M059J (cell line): ENCODE results near the gene TRAPPC3L. TPM values are rescaled to one million over a fixed set of nuclear protein-coding genes. Genes with fewer than 3 reads are reported as not detected.

ENCODE experiments used
- DNase-seq: peaks from one replicate; pipeline ENCODE4 v3.0.0-alpha.2; 2012; ENCODE audit warnings: low read depth
- total RNA-seq: library from RNA; depleted of rRNA; stranded (reverse); fragments of >200 nt; shearing (Covaris generic); gene quantifications from 2 replicates; pipeline ENCODE4 v1.2.3, GENCODE V29; 2014; rRNA removed

The TRAPPC3L gene
- 0.27 TPM in 1 of 2 replicates, not detected in the other for total RNA-seq

DNA sequence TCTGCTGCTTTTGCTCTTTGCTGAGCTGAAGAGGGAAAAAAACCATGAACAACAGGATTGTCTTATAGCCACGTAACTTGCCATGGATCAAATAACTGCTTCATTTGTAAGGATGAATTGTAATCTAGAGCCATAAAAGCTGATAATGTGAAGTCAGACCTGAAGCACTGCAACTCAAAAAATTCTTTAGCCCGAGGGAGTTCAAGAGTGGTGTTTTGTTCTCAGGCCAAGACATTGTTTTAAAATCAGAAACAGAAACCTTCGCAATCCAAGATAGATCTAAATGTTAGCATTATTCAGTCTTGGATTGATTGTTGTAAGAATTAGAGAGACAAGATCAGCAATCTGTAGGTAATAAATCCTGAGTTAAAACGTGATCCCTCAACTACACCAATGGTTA, at the start of gene TRAPPC3L:
TRAPPC3L (minus strand) TSS at position 34 of the 400 bp plus-strand sequence. CDS start 170 bp downstream, outside the sequence.
- no peak for DNase-seq

GRCh38 chr6:116595247-116595646, 49.8 kb upstream of the TRAPPC3L start:
- no peak for DNase-seq

- DNase-seq: no peak
Measured at GRCh38 chr6:116586738-116587137, 41.3 kb upstream of the TRAPPC3L start.

GRCh38 chr6:116586276-116586675, 40.8 kb upstream of the TRAPPC3L start:
- no peak for DNase-seq

DNA sequence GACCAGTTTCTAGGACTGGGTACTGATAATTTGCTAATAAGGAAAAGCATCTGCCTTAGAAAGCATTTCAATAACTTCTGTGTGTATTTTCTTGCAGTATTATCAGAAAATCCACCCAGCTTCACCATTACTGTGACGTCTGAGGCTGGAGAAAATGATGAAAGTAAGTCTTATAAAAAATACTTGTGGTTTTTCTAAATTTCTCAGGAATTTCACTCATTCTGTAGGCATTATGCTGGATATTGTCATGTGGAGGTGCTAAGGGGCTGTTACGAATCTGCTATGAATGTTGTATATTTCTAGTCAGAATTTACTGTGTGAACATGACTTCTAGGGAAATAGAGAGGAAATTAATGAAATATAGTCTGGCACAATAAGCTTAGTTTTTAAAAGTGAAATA, 34.7 kb upstream of the TRAPPC3L start:
- DNase-seq: no peak

- DNase-seq: no peak
Measured at GRCh38 chr6:116579143-116579542, 33.7 kb upstream of the TRAPPC3L start.

- no peak for DNase-seq
Measured at GRCh38 chr6:116578335-116578734, 32.9 kb upstream of the TRAPPC3L start.

- DNase-seq: no peak
Measured at GRCh38 chr6:116577486-116577885, 32.0 kb upstream of the TRAPPC3L start.

- DNase-seq: no peak
Measured at GRCh38 chr6:116575227-116575626, 29.7 kb upstream of the TRAPPC3L start.

DNA sequence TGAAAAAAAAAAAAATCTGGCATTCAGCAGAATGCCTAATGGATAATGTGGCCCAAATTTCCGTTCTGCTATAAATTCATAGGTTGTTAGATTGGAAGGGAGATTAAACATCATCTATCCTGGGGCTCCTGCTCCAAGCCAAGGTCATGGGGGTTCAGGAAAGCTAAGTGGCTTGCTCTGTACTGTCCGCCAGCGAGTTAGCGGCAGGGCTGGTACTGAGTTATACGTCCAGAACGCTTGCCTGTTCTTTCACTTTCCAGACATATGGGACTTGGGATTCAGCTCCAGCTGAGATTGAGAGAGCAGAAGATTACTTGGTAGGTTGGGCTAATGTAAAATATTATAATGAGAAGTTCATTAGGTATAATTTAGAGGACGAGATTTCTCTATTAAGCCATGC, 26.7 kb upstream of the TRAPPC3L start:
- DNase-seq: peak; percentile 43

DNA sequence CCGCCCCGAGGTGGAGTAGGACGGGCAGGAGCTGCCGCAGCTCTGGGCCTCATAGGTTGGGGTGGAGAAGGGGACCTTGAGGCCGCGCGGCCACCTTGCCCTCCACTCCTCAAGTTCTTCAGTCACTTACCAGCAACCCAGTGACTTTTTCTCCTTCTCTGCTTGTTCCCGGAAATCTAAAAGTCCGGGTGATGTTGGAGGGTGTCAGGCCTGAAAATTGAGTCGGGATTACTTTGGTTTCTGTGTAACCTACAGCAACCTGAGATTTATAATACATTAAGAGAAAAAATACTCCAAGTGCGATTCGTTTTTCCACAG, 26.2 kb upstream of the TRAPPC3L start:
- DNase-seq: no peak

DNA sequence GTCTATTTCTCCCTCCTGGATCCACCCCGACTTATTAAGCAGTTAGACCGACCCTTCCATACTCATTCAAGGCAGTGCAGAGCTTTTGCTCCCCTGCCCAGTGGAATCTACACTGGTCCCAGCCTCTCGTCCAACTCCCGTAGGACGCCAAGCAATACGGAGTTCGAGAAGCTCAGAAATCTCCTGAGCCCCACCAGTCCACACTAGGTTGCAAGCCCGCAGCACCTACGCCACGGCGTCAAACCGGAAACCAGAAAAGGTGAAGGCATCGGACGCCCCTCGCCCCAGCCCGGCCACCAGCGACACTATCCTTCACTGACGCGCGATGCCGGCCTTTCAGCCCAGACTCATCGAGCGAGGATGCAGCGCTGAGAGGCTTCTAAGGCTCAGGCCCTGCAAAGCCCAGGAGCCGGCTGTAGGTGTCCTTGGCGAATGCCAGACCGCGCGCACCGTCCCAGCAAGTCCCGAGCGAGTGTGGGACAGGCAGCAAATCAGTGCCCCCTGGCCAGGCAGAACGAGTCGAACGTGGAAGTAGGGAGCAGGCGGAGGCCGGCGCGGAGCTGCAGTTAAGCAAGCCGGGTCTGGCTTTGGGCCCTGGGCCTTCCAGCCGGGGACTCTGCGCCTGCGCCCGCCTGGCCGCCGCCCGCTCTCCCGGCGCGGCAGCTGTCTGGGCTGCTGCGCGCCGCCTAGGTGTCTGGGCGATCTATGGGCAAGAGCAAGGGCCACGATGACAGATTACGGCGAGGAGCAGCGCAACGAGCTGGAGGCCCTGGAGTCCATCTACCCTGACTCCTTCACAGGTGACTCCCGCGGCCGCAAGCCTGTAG, 25.6 kb upstream of the TRAPPC3L start, which contains the start of gene RWDD1:
RWDD1 (plus strand) TSS at position 649 of the 827 bp plus-strand sequence; CDS start at position 728, 79 bp downstream.
- DNase-seq: peak; percentile 95

DNA sequence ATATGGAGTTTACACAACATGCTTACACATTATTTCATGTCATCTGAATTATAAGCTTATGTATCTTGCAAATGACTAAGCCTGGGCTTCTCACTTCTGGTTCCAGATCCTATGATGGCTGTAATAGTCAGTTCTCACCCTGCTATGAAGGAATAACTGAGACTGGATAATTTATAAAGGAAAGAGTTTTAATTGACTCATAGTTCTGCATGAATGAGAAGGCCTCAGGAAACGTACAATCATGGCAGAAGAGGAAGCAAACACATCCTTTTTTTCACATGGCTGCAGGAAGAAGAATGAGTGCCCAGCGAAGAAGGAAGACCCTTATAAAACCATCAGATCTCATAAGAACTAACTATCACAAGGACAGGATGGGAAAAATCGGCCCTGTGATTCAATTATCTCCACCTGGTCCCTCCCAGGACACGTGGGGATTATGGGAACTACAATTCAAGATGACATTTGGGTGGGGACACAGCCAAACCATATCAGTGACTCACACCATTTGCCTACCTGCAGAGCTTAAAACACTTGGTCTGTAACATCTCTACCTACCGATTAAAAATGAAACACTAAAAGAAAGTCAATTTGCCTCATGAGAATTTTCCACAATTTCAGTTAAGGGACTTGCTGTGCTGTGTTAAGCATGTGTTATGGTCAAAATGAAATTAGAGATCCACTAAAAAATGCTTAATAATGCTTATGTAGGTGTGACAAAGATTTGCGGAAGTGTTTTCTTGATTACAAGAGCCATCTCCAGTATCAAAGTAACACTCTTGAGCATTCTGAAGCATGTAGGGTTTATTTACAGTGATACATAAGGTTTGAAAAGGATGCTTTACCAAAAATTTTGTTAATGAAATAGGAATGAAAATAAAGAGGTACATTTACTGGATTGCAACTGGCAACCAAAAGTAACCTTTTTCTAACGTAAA, 23.6 kb upstream of the TRAPPC3L start:
- DNase-seq: no peak

DNA sequence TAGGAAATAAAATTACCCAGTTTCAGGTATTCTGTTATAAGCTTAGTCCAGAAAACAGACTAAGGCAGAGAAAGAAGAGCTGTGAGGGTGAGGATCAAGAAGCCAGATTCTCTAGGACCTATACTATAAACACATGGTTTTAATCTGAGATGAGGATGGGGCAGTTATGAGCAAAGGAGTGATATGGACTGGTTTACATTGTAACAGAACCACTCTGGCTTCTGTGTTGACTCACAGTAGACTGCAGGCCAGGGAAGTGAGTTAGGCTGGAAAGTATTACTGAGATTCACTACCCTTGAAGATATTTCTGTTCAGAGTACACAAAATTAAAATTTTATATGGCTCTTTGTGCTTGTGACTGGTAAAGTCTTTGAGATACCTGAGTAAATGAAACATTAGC, 22.6 kb upstream of the TRAPPC3L start:
- no peak for DNase-seq

GRCh38 chr6:116564921-116565872, 19.7 kb upstream of the TRAPPC3L start:
- DNase-seq: peak; percentile 7

DNA sequence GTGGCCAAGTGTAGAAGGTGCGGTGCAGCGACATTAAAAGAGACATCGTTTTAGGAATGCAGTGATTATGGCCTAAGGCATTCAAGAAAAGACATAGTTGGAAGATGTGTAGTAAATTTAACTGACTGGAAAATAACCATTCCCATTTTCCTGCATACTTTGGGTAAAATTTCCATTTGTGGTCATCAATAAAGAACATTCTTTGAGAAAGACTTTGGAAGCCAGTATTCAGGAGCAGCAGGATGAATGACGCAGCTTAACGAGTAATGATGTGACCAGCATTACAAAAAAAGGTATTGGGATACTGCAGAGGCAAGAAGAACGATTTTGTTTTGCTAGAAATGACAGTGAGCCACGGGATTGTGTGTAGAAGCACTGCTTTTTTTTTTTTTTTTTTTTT, 18.8 kb upstream of the TRAPPC3L start:
- peak; percentile 37 for DNase-seq

DNA sequence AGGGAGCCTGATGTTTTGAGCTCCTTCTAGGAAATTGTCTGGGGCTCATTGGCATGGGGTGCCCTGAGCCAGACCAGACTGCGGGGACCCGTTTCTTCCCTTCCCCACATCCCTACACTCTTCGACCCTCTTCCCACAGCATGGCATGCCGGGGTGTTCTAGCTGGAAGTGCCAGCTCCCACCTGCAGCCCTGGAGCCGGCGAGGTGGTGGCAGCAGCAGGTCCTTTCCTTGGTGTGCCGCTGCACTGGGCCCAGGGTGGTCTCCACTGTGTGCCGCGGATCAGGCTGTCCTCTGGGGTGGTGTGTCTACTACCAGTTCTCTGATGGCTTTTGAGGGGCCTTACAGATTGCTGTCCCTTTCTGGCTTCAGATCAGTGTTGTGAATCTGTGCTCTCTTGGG, 18.3 kb upstream of the TRAPPC3L start:
- no peak for DNase-seq

DNA sequence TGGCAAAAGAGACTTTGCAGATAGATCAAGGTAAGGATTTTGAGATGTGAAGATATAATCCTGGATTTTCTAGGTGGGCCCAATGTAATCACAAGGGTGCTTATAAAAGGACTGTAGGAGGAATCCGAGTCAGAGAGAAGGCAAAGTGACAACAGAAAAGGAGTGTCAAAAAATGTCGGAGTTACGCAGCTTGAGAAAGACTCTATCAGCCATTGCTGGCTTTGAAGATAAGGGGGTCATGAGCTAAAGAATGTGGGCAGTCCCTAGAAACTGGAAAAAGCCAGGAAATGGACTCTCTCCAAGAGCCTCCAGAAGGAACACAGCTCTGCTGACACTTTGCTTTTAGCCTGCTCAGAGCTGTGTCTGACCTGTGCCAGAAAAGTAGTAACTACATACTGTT, 17.1 kb upstream of the TRAPPC3L start:
- DNase-seq: no peak

DNA sequence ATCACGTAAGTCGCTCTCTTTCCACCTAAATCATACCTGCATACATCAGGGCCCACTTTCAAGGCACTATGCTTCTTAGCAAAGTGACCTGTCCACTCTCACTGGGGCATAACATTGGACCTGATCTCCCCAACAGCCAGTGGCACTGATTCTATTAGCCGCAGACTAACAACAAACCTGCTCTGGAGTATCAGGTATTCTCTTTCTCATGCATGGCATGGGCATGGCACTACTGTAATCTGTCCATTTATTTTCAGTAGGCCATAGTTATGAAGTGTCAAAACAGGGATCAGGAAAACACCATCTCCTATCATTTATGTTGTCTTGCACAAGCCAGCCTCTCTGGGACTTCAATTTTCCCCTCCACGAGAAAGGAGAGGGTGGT, 16.5 kb upstream of the TRAPPC3L start:
- no peak for DNase-seq

DNA sequence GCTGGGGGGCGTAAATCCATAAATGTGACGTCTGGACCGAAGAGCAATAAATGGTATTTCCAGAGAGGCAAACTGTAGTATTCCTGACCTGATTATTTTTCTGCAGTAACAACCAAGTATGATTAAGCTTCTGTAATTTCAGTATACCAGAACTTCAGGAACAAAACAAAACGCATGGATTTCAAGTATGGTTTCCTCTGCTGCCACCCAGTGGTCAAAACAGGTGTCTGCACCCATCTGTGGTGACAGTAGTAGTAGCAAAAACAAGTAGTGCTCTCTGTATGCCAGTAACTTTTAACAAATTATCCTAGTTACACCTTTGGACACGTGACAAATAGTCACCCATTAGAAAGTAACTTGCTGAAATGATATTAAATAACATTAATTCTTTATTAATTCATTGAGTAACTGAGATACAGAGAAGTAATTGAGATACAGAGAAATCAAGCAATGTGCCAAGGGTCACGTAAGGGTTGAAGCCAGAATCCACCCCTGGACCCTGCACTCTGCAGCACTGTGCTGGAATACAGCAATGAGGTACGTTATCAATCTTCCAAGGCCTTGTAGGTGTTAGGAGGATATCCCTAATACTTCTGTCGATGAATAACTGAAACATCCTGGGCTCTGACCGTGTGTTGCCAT, 16.0 kb upstream of the TRAPPC3L start:
- peak; percentile 54 for DNase-seq

DNA sequence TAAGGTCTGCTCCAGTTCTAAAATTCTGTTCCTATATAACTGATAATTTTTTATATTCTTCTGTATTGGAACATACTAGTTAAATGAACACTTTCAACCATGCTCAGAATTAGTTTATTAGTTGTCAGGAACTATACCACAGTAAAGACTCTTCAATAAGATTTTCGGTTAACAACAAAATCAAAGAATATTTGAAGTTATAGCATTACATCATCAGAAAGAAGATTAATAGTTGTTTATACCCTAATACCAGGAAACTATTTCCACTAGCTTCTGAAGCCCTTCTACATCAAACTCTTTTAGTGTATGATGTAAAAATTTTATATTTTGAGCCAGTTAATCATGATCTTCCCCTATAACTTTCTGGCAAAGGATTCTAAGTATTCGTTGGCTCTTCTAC, 14.6 kb upstream of the TRAPPC3L start:
- no peak for DNase-seq
